ENCODE data around the gene USP49.
A peak's percentile ranks its signal among the peaks of the same experiment; 100 is the strongest.
"Not testable (repeated sequence)": the region's sequence is repeated elsewhere in the genome, so short reads cannot be mapped to it uniquely, and the experiment has no call there.

Gene USP49

DNA sequence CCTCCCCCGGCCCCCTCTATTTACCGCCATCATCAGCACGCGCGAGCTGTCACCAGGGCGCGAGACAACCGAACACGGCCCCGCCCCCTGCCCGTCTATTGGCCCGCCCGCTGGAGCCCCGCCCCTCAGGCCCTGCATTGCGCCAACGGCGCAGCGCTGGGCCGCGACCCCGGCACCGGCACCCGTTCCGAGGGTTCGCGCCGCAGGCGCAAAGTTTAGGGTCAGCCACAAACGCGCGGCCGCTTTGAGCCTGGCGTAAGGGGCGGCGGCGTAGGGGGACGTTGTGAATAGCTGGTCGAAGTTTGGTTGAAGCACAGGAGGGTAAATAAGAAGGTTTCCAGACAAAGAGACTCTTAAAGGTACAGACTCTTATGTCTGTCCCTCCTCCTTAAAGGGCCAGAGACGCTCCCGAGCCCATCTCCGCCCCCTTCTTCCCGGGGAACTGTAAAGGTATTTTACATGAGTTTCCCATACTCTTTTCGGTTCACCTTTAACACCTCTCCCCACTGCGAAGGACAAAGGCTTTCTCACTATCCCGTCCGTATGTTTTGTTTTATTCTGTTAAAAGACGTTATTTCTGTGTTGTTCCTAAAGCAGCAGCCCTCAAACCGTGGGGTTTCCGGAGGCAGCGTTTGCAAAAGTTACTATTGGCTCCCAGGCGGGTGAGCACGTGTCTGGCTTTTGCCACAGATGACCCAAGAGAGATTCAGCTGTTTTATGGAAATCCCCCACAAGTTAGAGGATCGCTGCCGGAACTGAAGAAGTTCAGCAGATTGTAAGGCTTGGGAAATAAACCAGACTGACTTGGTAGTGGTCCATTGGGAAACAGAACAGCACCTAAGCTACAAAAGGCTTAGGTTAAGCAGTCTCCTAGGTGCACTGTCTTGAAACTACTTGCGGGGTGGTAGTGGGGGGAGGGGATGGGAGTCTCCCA is at the start of gene USP49:
USP49 (minus strand) TSS at position 76 of the 934 bp plus-strand sequence. CDS start 88,392 bp downstream, outside the sequence.
- DNase-seq (ENCODE audit: low spot score): peak; percentile 92

- DNase-seq (ENCODE audit: low spot score): no peak
Measured at GRCh38 chr6:41943456-41943855, 48.3 kb upstream of the USP49 start.

- DNase-seq (ENCODE audit: low spot score): not testable (repeated sequence)
Measured at GRCh38 chr6:41942882-41943281, 47.7 kb upstream of the USP49 start.

GRCh38 chr6:41942067-41942851 is 47.1 kb upstream of the USP49 start:
- no peak for DNase-seq (ENCODE audit: low spot score)

DNA sequence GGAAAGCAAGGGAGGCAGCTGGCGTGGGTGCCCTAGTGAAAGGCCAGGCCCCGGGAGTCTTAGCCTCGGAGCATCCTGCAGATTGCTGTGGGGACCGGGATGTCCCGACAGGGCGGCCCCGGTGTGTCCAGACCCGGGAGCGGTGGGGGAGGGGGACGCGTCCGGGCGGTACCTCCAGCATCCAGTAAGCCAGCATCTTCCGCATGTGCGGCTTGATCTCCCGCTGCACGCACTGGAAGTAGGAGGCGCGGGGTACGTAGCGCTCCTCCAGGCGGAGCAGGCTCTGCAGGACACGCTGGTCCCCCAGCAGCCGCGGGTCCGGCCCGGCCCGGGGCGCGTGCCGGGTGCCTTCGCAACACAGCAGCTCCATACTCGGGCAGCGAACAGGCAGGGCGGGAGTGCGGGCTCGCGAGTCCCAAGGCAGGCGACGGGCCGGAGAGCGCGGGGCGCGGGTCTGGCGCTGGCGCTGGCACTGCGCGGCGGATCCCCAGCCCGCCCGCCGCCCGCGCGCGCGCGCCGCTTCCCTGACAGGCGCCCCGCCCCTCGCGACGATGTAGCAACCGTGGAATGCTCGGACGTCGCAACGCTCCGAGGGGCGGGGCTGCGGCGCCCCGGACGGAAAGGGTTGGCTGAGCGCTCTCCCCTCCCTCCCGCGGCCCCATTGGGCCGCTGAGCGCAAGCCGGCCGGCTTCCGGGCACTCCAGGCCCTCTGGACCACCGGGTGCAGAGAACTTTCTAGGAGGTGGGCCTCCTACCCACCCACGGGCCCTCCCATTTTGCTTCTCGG is 46.3 kb upstream of the USP49 start, which contains the start of gene CCND3:
CCND3 (minus strand) TSS at position 529 of the 787 bp plus-strand sequence; CDS start at position 370, 159 bp downstream.
- peak; percentile 93 for DNase-seq (ENCODE audit: low spot score)

GRCh38 chr6:41940759-41941279 is 45.6 kb upstream of the USP49 start:
- DNase-seq (ENCODE audit: low spot score): peak; percentile 41

GRCh38 chr6:41939848-41940758 is 44.9 kb upstream of the USP49 start:
- no peak for DNase-seq (ENCODE audit: low spot score)

DNA sequence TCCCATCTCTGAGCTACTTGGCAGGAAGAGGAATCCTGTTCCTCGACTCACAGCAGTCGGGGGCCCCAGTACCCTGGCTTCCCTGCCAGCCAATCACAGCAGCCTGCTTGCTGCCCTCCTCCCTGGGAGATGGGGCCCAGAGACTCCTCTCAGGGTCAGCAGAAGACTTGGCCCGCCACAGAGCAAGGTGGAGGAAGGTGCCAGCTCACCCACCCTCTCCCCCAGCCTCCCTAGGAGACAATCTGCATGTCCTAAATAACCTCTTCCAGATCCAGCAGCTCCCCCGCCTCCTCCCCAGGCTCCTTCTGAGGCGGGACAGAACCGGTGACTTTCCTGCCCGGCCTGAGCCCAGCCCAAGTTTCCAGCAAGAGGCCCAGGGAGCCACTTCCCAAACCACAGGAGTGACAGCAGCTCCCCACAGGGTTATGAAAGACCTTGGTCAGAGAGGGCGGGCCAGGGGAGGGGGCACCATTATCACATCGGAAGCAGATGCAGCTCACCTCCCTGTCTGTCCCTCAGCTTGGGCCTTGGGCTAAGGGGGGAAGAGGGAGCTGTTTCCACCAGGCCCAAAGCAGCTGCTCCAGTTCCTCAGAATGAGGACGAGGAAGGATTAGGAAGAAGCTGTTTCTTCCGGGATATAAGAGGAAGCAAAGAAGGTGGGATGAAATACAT is 44.1 kb upstream of the USP49 start:
- peak; percentile 52 for DNase-seq (ENCODE audit: low spot score)

DNA sequence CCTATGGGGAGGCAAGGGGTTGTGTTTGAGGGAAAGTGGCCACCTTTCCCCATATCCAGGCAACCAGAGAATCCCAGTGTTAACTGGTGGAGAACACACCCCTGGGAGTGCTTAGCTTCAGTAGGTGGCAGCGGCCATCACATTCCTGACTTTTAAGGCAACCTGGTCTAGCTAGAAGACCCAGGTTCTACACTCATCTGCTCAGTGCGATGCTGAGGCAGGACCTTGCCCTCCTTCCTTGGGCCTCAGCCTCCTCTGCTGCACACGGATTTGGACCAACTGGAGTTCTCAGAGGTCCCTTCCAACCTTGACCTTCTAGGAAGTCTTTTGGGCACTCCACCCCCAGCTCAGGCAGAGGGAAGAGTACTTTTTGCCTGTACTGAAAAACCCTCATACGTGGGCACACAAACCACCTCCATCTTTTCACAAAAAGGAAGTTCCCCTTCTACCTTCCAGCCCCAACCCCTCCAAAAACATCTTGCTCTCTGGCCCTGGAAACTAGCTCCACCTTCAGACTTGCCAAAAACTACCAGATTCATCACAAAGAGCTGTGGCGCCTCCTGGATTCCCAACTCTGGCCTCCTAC is 43.5 kb upstream of the USP49 start:
- DNase-seq (ENCODE audit: low spot score): no peak

- no peak for DNase-seq (ENCODE audit: low spot score)
Measured at GRCh38 chr6:41937861-41938574, 42.8 kb upstream of the USP49 start.

- DNase-seq (ENCODE audit: low spot score): no peak
Measured at GRCh38 chr6:41937472-41937860, 42.3 kb upstream of the USP49 start.

- peak; percentile 89 for DNase-seq (ENCODE audit: low spot score)
Measured at GRCh38 chr6:41936073-41936837, 41.1 kb upstream of the USP49 start.

GRCh38 chr6:41935685-41936072 is 40.5 kb upstream of the USP49 start:
- no peak for DNase-seq (ENCODE audit: low spot score)

- no peak for DNase-seq (ENCODE audit: low spot score)
Measured at GRCh38 chr6:41935193-41935574, 40.0 kb upstream of the USP49 start.

GRCh38 chr6:41934278-41935192 is 39.4 kb upstream of the USP49 start:
- no peak for DNase-seq (ENCODE audit: low spot score)

DNA sequence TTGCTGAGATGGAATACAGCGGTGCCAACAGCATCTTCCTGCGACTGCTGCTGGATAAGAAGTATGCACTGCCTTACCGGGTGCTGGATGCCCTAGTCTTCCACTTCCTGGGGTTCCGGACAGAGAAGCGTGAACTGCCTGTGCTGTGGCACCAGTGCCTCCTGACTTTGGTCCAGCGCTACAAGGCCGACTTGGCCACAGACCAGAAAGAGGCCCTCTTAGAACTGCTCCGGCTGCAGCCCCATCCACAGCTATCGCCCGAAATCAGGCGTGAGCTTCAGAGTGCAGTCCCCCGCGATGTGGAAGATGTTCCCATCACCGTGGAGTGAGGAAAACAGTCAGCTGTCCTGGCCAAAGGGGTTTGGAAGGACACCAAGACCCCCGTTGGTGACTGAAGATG is 37.2 kb upstream of the USP49 start:
- DNase-seq (ENCODE audit: low spot score): no peak

- DNase-seq (ENCODE audit: low spot score): no peak
Measured at GRCh38 chr6:41931792-41932191, 36.6 kb upstream of the USP49 start.

All from AG08395 (cell line).